Karpas-422 (cell line): ENCODE results near the gene DMGDH. TPM values are rescaled to one million over a fixed set of nuclear protein-coding genes. Genes with fewer than 3 reads are reported as not detected.

Source experiments
- DNase-seq: peaks from one replicate; pipeline ENCODE4 v3.0.0-alpha.2; 2015
- H2AFZ ChIP-seq: fragments of 200-600 bp; sonication (generic); 2 replicates; pipeline ENCODE4 v1.6.1; 2014; ENCODE audit warnings: antibody characterized with exemption, low read length, mixed read lengths
- H3K27ac ChIP-seq: fragments of 200-600 bp; sonication (generic); 2 replicates; pipeline ENCODE4 v1.5.1; 2014; ENCODE audit warnings: mild to moderate bottlenecking, low read length, moderate library complexity
- H3K27me3 ChIP-seq: fragments of 200-600 bp; sonication (generic); 2 replicates; pipeline ENCODE4 v1.6.1; 2014; ENCODE audit warnings: low read length, mixed read lengths
- H3K36me3 ChIP-seq: fragments of 200-600 bp; sonication (generic); 2 replicates; pipeline ENCODE4 v1.6.1; 2014; ENCODE audit warnings: low read length, mixed read lengths; ENCODE audit not compliant: insufficient read depth
- H3K4me1 ChIP-seq: fragments of 200-600 bp; sonication (generic); 2 replicates; pipeline ENCODE4 v1.6.1; 2014; ENCODE audit warnings: mild to moderate bottlenecking, low read length, mixed read lengths
- H3K4me2 ChIP-seq: fragments of 200-600 bp; sonication (generic); 2 replicates; pipeline ENCODE4 v1.6.1; 2014; ENCODE audit warnings: low read length, low read depth, mild to moderate bottlenecking; ENCODE audit not compliant: poor library complexity, severe bottlenecking
- H3K4me3 ChIP-seq: fragments of 200-600 bp; sonication (generic); 2 replicates; pipeline ENCODE4 v1.5.1; 2014; ENCODE audit warnings: mild to moderate bottlenecking, antibody characterized with exemption, low read length, mixed read lengths
- H3K79me2 ChIP-seq: fragments of 200-600 bp; sonication (generic); 2 replicates; pipeline ENCODE4 v1.6.1; 2014; ENCODE audit warnings: mild to moderate bottlenecking, low read length, mixed read lengths
- H3K9ac ChIP-seq: fragments of 200-600 bp; sonication (generic); 2 replicates; pipeline ENCODE4 v1.6.0; 2014; ENCODE audit warnings: low read length
- H3K9me2 ChIP-seq: fragments of 200-600 bp; sonication (generic), shearing (Covaris generic); replicated peaks from 2 replicates; pipeline ENCODE4 v1.6.0; 2014; ENCODE audit warnings: mild to moderate bottlenecking, low read length, moderate library complexity; ENCODE audit not compliant: insufficient read depth
- H3K9me3 ChIP-seq: fragments of 300-700, 200-600 bp; sonication (generic); 2 replicates; pipeline ENCODE4 v1.6.1; 2014; ENCODE audit warnings: low read length, mixed read lengths
- H4K20me1 ChIP-seq: fragments of 200-600 bp; sonication (generic); 2 replicates; pipeline ENCODE4 v1.6.1; 2014; ENCODE audit warnings: mild to moderate bottlenecking, antibody characterized with exemption, low read length, low read depth; ENCODE audit not compliant: insufficient read depth
- total RNA-seq: library from RNA; depleted of rRNA; stranded (reverse); fragments of >200 nt; shearing (Covaris generic); gene quantifications from 2 replicates; pipeline ENCODE4 v1.2.3, GENCODE V29; 2014; ENCODE audit warnings: low replicate concordance

DMGDH gene
- total RNA-seq, 1 experiment from 2014 or later = not detected

DNA sequence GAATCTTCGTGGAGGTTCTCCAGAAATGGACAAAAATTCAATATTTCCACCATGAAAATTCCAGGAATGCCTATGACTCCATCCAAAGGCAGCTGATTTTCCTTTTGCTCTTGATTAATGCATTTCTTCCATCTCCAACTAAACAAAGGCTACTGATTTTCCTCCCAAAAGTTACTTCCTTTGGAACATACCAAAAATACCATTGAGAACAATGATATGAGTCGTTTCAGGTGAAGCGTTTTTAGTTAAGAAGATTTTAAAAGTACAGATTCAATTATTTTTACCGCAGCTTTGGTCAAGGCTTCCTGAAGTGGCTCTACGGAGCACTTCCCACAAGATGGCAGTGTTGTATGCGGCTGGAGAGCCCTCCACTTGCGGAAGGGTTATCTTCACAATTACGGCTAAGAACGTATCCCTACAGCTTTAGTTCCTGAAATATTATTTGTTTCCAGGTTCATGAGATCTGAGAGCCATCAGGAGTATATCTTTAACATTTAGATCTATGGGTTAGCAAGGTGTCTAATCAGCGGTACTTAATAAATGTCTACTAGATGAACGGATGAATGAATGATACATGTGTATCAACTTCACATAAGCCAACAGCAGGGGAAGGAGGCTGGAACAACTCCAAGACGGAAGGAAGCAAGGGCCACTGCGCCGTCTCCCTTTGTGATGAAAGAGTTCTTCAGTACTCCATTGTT lies 48.5 kb downstream of the DMGDH start:
- no peak overlapping the region for H2AFZ ChIP-seq
- no peak overlapping the region for H3K9ac ChIP-seq
- no peaks in the 10 kb centered on the region for H3K36me3 ChIP-seq
- DNase-seq = peak; percentile 69
- H3K79me2 ChIP-seq = no peaks in the 10 kb centered on the region
- H3K27ac ChIP-seq = no peak overlapping the region
- no peaks in the 10 kb centered on the region for H3K9me2 ChIP-seq
- no peak overlapping the region for H3K4me2 ChIP-seq
- no peaks in the 10 kb centered on the region for H3K27me3 ChIP-seq
- no peak overlapping the region for H3K4me3 ChIP-seq
- no peaks in the 10 kb centered on the region for H3K9me3 ChIP-seq
- no peaks in the 10 kb centered on the region for H4K20me1 ChIP-seq
- H3K4me1 ChIP-seq = no peaks in the 10 kb centered on the region

- H3K4me3 ChIP-seq = no peak overlapping the region
- no peak overlapping the region for H3K27ac ChIP-seq
- H3K9me2 ChIP-seq = no peaks in the 10 kb centered on the region
- H3K4me2 ChIP-seq = no peak overlapping the region
- no peaks in the 10 kb centered on the region for H3K27me3 ChIP-seq
- H3K36me3 ChIP-seq = no peaks in the 10 kb centered on the region
- no peak overlapping the region for H2AFZ ChIP-seq
- no peaks in the 10 kb centered on the region for H3K4me1 ChIP-seq
- no peaks in the 10 kb centered on the region for H4K20me1 ChIP-seq
- H3K79me2 ChIP-seq = no peaks in the 10 kb centered on the region
- H3K9ac ChIP-seq = no peak overlapping the region
- H3K9me3 ChIP-seq = no peaks in the 10 kb centered on the region
- no peak for DNase-seq
Measured at GRCh38 chr5:79014631-79015030, 54.8 kb downstream of the DMGDH start.

DNA sequence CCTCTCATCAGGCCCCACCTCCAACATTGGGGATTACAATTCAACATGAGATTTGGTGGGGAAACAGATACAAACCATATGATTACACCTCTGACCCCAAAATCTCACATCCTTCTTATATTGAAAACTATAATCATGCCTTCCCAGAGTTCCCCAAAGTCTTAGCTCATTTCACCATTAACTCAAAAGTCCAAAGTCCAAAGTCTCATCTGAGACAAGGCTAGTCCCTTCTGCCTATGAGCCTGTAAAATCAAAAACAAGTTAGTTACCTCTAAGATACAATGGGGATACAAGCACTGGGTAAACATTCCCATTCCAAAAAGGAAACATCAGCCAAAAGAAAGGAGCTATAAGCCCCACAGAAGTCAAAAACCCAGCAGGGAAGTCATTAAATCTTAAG lies 57.6 kb downstream of the DMGDH start:
- Histone ChIP-seq H3K36me3 (no peaks in the 10 kb centered on the region), H3K9ac (no peak overlapping the region), H3K9me3 (no peaks in the 10 kb centered on the region), H3K4me1 (no peaks in the 10 kb centered on the region), H3K27me3 (no peaks in the 10 kb centered on the region), H3K4me3 (no peak overlapping the region), H4K20me1 (no peaks in the 10 kb centered on the region), H2AFZ (no peak overlapping the region), H3K27ac (no peak overlapping the region), H3K4me2 (no peak overlapping the region), H3K9me2 (no peaks in the 10 kb centered on the region), H3K79me2 (no peaks in the 10 kb centered on the region)
- no peak for DNase-seq

DNA sequence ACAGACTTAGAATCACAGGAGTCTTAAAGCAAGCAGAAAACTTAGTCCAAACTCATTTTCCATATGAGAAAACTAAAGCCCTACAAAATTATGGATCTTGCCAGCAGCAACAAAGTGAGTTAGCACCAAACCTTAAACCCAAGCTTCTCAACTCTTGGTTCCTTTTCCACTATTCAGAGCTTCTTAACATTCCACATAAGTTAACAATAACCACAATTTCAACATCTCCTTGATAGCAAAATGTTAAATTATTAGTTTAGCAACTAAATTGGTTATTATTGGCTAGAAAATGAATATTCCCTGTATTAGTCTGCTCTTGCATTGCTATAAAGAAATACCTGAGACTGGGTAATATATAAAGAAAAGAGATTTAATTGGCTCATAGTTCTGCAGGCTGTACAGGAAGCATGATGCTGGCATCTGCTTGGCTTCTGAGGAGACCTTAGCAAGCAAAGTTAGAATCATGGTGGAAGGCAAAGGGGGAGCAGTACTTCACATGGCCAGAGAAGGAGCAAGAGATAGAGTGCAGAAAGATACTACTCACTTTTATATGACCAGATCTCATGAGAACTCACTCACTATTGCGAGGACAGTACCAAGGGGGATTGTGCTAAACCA lies 58.1 kb downstream of the DMGDH start:
- no peaks in the 10 kb centered on the region for H3K9me2 ChIP-seq
- no peaks in the 10 kb centered on the region for H4K20me1 ChIP-seq
- no peaks in the 10 kb centered on the region for H3K4me1 ChIP-seq
- no peaks in the 10 kb centered on the region for H3K36me3 ChIP-seq
- no peak overlapping the region for H3K4me3 ChIP-seq
- H3K9ac ChIP-seq = no peak overlapping the region
- H3K4me2 ChIP-seq = no peak overlapping the region
- H3K27me3 ChIP-seq = no peaks in the 10 kb centered on the region
- no peak overlapping the region for H2AFZ ChIP-seq
- H3K27ac ChIP-seq = no peak overlapping the region
- no peak for DNase-seq
- no peaks in the 10 kb centered on the region for H3K9me3 ChIP-seq
- H3K79me2 ChIP-seq = no peaks in the 10 kb centered on the region

- no peaks in the 10 kb centered on the region for H3K9me2 ChIP-seq
- H3K4me3 ChIP-seq = no peak overlapping the region
- no peaks in the 10 kb centered on the region for H3K36me3 ChIP-seq
- H3K79me2 ChIP-seq = no peaks in the 10 kb centered on the region
- H3K9ac ChIP-seq = no peak overlapping the region
- H3K9me3 ChIP-seq = no peaks in the 10 kb centered on the region
- no peaks in the 10 kb centered on the region for H3K27me3 ChIP-seq
- no peak for DNase-seq
- no peaks in the 10 kb centered on the region for H4K20me1 ChIP-seq
- H3K4me2 ChIP-seq = no peak overlapping the region
- no peak overlapping the region for H2AFZ ChIP-seq
- H3K4me1 ChIP-seq = no peaks in the 10 kb centered on the region
- no peak overlapping the region for H3K27ac ChIP-seq
Measured at GRCh38 chr5:79008362-79008761, 61.1 kb downstream of the DMGDH start.

GRCh38 chr5:79007872-79008271 lies 61.6 kb downstream of the DMGDH start:
- Histone ChIP-seq H3K27ac (no peak overlapping the region), H3K9me3 (no peaks in the 10 kb centered on the region), H4K20me1 (no peaks in the 10 kb centered on the region), H3K9ac (no peak overlapping the region), H3K27me3 (no peaks in the 10 kb centered on the region), H3K36me3 (no peaks in the 10 kb centered on the region), H3K9me2 (no peaks in the 10 kb centered on the region), H3K4me1 (no peaks in the 10 kb centered on the region), H3K79me2 (no peaks in the 10 kb centered on the region), H2AFZ (no peak overlapping the region), H3K4me2 (no peak overlapping the region), H3K4me3 (no peak overlapping the region)
- DNase-seq = no peak

DNA sequence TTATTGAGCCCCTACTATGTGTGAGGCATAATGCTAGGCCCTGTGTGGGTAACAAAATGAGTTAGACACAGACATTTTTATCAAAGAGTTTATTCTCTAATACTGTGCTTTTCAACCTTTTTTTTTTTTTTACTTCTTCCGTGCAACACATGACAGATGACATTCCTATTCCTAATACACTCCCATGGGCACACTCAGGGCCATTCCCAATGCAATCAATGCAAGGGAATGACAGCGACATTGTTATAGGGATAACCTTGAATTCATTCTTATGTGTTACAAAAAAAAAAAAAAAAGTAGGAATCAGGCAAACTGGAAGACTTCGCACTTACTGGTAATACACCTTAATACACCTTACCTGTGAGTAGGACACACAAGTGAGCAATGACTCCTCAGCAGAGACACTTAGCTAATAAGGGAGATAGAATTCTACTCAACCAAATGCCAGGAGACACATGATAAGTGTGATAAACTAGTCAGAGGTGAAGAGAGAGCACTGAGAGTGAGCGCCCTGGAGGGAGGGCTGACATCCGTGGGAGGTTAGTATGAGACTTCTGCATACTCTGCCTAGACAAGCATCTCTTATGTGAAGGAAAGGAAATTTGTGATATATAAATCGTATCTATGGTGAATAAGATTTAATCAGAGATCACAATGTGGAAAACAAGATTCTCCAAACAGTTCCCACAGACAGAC lies 63.4 kb downstream of the DMGDH start:
- H3K79me2 ChIP-seq = no peaks in the 10 kb centered on the region
- DNase-seq = no peak
- H3K9me3 ChIP-seq = no peaks in the 10 kb centered on the region
- H3K4me2 ChIP-seq = no peak overlapping the region
- H3K27ac ChIP-seq = no peak overlapping the region
- no peak overlapping the region for H3K9ac ChIP-seq
- no peaks in the 10 kb centered on the region for H3K4me1 ChIP-seq
- no peaks in the 10 kb centered on the region; the same call in 1 of the 2 replicates for H3K27me3 ChIP-seq
- H2AFZ ChIP-seq = no peak overlapping the region
- no peak overlapping the region for H3K4me3 ChIP-seq
- no peaks in the 10 kb centered on the region for H4K20me1 ChIP-seq
- no peaks in the 10 kb centered on the region for H3K9me2 ChIP-seq
- H3K36me3 ChIP-seq = no peaks in the 10 kb centered on the region

DNA sequence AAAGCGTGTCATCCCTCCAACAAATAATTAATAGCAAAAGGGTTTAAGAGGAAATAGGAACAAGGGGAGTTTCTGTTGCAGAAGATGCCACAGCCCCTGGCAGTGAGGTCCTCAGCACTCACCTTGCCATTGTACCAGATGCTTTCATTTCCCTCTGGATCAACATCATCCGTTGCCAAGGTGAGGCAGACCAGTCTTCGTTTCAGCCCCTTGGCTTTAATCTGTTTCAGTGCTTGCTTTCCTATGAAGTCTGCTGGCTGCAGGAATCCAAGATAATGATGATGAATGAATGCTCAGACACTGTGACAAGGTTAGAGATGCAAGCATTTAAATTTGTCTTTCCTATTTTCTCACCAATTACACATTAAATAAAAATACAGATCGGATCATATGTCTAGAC lies 64.3 kb downstream of the DMGDH start:
- no peak overlapping the region for H3K4me2 ChIP-seq
- H2AFZ ChIP-seq = no peak overlapping the region
- H3K79me2 ChIP-seq = no peaks in the 10 kb centered on the region
- H3K9me2 ChIP-seq = no peaks in the 10 kb centered on the region
- H3K27ac ChIP-seq = no peak overlapping the region
- no peaks in the 10 kb centered on the region for H4K20me1 ChIP-seq
- DNase-seq = no peak
- H3K9me3 ChIP-seq = no peaks in the 10 kb centered on the region
- H3K4me1 ChIP-seq = no peaks in the 10 kb centered on the region
- H3K36me3 ChIP-seq = no peaks in the 10 kb centered on the region
- no peaks in the 10 kb centered on the region; the same call in 1 of the 2 replicates for H3K27me3 ChIP-seq
- H3K9ac ChIP-seq = no peak overlapping the region
- H3K4me3 ChIP-seq = no peak overlapping the region
